ENCODE results near the gene CNTNAP2.

DNA sequence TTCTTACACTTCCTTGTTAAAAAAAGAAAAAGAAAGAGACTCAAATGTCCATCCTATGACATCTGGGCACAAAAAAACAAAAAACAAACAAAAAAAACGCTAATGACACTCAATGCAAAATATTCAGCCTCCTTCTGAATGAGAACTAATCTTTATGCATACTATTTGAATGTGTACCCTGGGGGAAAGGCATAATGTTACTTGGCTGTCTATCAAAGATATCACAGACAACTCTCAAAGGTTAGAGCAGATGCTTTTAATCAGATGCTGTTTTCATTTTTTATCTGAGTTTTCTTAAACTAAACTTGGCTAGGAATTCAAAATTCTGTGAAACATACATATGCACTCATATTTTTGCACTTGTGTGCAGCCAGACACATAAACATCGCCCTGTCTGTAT is 745.8 kb downstream of the CNTNAP2 start:
- TF ChIP-seq, protein P1, sequence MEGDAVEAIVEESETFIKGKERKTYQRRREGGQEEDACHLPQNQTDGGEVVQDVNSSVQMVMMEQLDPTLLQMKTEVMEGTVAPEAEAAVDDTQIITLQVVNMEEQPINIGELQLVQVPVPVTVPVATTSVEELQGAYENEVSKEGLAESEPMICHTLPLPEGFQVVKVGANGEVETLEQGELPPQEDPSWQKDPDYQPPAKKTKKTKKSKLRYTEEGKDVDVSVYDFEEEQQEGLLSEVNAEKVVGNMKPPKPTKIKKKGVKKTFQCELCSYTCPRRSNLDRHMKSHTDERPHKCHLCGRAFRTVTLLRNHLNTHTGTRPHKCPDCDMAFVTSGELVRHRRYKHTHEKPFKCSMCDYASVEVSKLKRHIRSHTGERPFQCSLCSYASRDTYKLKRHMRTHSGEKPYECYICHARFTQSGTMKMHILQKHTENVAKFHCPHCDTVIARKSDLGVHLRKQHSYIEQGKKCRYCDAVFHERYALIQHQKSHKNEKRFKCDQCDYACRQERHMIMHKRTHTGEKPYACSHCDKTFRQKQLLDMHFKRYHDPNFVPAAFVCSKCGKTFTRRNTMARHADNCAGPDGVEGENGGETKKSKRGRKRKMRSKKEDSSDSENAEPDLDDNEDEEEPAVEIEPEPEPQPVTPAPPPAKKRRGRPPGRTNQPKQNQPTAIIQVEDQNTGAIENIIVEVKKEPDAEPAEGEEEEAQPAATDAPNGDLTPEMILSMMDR (conservative IDR thresholded peaks at IDR 0.05; ENCODE audit: low read depth, low read length): no peak
- no peak for TF ChIP-seq EZH2 (IDR thresholded peaks at IDR 0.05; ENCODE audit: borderline replicate concordance, low read depth, low read length, poor library complexity, severe bottlenecking)
